Left hindlimb (tissue), 1 donor: ENCODE data around the gene BANP.
"Not testable (repeated sequence)": the region's sequence is repeated elsewhere in the genome, so short reads cannot be mapped to it uniquely, and the experiment has no call there.

Experiments
- DNase-seq: peaks from one replicate; pipeline ENCODE4 v3.0.0-alpha.2; 2018

BANP gene

DNA sequence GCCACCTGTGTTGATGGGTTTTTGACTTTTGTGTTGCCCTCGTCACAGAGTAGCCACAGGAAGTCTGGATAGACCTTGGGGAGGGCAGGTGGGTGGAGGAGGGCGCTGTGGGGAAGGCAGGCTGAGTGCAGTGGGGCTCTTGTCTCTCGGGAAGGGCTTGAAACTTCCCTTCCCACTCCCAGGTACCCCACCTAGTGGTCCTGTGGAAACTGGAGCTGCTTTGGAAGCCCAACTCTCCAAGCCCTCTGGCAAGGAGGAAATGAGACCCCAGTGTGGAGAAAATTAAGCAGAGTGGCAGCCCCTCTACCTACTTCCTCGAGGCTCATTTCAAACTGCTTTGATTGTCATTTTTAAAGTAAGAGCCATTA lies 24.1 kb upstream of the BANP start:
- no peak for DNase-seq

DNA sequence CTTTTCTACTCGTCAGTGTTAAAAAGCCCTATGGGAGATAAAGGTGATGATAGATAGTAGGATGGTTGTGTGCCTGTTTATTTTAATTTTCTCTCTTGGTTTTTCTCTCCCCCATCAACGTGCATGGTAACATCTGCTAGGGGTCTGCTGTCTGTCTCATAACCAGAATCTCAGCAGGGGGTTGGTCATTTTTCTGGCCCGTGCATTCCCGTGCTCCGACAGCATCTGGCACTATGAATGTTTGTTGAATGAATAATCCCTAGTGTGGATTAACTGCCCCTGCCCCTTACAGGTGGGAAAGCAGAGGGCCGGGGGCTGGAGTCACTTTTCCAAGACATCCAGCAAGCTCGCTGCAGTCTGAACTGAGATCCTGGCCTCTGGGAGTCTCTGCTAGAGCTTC lies 21.2 kb upstream of the BANP start:
- DNase-seq = no peak

DNA sequence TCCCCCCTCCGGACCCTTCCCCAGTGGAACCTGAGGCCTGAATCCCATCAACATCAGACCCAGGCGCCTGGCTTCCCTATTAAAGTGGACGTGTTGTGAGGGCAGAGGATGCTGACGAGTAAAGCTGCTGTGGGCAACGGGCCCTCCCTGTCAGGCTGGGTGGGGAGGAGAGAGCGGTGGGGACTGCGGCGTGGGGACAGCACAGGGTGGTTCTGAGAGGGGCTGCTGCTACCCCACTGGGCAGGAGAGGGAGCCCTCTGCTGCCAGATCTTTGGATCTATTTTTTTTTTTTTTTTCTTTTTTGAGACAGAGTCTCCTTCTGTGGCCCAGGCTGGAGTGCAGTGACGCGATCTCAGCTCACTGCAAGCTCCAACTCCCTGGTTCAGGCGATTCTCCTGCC lies 20.8 kb upstream of the BANP start:
- no peak for DNase-seq

DNA sequence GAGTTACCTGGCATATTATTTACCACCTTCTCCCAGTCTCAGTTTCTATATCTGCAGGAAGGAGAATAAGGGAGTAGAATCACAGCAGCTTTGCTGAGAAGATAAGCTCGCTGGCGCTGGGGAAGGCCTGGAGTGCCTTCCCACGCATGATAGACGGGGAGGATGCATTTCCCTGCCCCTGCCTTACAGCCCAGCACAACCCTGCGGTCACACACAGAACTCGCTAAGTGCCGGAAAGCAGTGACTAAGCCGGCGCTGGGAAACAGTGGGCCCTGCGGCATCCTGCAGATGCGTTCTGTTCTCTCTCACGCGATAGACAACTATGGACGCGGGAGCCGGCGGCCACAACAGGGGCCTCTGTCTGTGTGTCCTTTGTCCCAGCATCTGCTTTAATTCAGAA lies 19.7 kb upstream of the BANP start:
- no peak for DNase-seq

DNA sequence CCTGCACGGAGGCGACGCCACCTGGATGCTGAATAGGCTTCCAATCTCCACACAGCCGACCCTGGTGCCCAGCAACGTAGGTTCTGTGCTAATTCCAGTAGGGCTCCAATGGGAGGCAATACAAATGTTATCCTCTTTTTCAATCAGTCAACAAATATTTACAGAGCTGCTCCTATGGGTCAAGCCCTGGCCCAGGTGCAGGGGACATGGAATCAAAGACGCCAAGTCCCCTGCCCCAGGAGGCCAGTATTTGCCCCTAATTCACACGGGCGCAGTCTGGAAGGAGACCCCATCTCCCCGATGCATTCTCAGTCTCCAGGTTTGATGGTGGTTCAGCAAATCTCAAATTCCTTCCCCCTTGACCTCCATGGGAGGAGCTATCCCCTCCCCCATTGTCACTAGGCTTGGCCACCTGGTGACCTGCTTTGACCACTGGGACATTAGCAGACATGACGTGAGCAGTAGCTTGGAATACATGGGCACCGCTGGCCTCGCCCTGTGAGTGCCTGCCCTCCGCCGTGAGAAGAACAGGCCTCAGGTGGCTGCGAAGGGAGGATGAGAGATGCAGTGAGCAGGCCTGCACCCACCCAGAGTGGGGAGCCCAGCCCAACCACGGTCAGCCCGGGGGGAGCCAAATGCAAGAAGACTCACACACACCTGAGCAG lies 18.6 kb upstream of the BANP start:
- not testable (repeated sequence) for DNase-seq

DNA sequence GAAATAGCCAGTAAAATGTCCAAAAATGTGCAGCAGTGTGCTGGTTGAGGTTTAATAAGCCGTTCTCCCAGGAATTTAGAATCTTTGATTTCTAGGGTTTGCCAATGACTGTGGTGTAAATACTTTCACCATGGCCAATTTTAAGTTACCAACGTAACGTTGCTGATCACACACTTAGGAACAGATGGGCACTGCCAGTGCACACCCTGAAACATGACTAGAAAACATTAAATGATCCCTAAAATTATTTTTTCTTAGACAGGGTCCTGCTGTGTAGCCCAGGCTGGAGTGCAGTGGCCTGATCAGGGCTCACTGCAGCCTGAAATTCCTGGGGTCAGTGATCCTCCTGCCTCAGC lies 18.1 kb upstream of the BANP start:
- DNase-seq = no peak

DNA sequence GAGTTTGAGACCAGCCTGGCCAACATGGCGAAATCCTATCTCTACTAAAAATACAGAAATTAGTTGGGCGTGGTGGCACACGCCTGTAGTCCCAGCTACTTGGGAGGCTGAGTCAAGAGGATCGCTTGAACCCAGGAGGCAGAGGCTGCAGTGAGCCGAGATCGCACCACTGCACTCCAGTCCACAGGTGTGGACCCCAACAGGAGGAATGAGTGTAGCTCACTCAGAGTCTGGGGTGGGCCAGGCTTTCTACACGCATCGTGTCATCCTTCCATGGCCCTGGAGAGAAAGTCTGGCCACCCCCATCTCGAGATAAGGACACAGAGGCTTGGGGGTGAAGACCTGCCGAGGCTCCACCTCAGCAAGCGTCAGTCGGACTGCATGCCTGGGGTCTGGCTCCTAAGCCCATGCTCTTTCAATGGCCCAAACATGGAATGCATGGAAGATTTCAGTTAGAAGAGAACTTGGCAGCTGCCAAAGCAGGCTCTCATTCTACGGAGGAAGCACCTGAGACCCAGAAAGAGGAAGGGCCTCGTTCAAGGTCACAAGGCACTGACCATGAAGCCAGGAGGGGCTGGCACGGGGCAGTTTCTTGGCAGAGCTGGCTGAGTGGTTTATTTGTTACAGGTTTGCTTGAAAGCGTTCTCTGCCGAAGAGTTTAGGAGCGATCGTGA lies 16.3 kb upstream of the BANP start:
- DNase-seq = not testable (repeated sequence)

DNA sequence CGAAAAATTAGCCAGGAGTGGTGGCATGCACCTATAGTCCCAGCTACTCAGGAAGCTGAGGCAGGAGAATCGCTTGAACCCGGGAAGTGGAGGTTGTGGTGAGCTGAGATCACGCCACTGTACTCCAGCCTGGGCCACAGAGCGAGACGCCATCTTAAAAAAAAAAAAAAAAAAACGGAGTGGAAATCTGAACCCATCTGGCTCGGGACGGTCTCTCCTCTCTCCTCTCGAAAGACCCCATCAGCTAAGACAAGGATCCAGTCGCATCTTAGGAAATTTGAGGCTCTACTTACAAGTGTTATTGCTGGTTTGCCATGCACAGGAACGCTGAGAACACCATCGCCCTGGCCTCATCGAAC lies 15.2 kb upstream of the BANP start:
- not testable (repeated sequence) for DNase-seq

DNA sequence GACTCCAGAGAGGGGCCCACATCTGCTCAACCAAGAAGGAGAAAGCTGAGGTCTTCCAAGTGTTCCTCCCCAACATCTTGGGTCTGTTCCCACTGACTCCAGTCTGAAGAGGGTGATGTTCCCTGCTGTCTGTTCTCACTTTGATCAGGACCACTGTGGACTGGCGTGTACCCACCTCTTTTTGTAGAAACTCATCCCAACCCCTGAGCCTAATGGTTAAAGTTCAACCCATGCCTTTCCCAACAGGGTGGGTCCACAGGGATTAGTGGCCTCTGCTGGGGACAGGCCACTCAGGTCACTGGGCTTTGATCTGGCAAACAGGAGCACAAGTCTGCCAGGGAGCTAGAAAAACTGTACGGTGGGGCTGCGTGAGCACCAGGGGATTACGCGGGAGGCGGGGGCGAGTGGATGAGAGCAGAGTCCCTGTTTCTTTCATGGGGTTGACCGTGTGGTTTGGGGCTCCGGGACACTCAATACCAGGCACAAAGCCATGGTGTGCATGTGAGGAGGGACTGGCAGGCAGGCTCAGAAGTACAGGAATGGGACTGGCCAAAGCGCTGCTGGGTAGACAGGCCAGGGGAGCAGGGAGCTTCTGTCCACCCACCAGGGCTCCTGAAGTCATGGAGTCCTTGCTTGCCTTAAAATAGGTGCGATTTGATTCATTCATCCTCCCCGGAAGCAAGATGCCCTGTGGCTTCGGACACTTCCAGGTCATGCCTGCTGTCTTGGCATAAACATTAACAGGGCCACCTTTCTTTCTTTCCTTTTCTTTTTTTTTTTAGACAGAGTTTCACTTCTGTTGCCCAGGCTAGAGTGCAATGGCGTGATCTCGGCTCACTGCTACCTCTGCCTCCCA lies 14.6 kb upstream of the BANP start, which contains the start of gene CA5A:
Gene CA5A, minus strand, starts transcription at position 155 of the 856 bp plus-strand sequence. Its CDS starts 79 bp downstream, at position 76.
- DNase-seq = no peak

DNA sequence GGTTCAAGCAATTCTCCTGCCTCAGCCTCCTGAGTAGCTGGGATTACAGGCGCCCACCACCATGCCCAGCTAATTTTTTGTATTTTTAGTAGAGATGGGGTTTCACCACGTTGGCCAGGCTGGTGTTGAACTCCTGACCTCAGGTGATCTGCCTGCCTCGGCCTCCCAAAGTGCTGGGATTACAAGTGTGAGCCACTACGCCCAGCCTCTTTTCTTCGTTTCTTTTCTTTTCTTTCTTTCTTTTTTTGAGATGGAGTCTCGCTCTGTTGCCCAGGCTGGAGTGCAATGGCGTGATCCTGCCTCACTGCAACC lies 14.0 kb upstream of the BANP start:
- DNase-seq = not testable (repeated sequence)

DNA sequence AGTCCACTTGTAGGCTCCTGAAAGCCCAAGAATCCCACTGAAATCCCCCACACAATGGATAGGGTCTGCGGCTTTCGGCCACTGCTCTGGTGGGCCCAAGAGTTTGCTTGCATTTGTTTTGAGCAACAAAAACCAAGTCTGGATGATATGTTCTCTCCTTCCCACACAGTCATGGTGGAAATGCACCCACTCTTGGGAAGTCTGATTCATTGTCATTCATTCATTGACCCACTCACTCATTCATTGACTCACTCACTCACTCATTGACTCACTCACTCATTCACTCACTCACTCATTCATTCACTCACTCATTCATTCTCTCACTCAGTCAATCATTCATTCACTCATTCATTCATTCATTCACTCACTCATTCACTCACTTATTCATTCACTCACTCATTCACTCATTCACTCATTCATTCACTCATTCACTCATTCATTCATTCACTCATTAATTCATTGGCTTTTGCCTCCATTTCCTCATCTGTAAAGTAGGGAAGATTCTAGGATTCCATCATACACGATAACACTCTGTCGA lies 12.8 kb upstream of the BANP start:
- no peak for DNase-seq

DNA sequence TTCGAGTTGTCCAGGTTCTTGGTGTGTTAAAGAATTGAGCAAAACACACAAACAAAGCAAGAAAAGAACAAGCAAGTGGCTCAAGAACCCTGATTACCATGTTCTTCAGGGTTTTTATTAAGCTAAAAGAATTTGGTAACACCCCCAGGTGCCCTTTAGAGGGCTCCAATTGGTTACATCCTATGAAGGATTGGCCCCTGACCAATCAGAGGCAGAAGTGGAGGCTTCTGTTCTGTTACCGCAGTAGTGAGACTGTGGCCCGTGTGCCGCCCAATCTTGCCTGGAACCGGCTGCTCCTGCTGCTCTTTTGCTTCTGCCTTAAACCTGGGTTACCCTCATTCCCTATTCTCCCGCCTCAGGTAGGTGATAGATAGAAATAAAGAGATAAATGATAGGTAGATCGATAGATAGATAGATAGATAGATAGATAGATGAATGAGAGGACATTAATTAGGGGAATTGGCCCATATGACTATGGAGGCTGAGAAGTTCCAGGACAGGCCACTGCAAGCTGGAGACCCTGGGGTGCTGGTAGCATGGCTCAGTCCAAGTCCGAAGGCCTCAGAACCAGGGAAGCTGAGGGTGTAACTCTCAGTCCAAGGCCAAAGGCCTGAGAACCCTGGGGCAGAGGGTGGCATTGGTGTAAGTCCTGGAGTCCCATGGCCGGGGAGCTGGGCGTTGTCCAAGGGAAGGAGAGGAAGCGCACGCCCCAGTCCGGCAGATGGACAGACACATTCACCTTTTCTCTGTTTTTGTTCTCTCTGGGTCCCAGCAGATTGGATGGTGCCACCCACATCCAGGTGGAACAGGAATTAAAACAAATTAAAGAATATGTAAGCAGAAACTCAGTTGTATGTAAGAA lies 11.4 kb upstream of the BANP start:
- DNase-seq = no peak

DNA sequence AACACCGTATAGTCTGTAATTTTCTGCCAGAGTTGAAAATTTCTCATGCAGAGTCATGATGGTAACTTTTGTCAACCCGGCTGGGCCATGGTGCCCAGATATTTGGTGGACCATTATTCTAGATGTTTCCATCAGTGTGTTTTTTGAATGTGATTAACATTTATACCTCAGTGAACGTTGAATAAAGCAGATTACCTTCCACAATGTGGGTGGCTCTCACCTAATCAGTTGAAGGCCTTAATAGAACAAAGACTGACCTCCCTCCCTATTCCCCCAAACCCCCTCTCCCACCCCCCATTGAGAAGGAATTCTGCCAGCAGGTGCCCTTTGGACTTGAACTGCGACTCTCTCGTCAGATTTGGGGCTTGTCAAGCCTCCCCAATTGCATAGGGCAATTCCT lies 8.6 kb upstream of the BANP start:
- DNase-seq = no peak

DNA sequence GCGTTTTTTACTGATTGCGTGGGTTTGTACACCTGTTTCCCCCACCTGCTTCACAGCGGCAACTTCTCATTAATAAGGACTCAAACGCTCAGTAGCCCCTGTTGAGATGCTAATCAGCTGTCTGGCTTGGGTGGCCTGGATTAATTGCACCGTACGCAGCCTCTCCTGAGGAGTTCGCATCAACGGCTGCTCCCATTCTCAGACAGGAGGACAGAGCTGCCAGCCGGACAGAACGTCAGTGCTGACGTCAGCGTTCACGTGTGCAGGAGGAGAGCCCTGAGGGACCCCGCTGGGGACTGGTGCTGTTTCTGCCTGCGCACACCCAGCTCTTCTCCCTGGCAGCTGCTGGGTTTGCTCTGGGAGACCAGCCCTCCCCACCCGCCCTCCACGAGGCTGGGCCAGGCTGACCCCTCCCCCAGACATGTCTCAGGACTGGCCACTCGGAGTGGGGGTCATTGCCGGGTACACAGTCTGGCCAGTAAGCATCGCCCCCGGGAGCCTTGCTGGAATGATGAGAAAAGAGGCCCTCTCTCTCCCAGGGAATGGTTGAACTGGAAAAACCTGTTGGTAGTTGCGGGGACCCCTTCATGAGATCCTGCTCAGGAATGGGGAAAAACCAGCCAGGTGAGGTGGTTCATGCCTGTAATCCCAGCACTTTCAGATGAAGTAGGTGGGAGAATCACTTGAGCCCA lies 5.7 kb upstream of the BANP start:
- DNase-seq = peak; percentile 69

DNA sequence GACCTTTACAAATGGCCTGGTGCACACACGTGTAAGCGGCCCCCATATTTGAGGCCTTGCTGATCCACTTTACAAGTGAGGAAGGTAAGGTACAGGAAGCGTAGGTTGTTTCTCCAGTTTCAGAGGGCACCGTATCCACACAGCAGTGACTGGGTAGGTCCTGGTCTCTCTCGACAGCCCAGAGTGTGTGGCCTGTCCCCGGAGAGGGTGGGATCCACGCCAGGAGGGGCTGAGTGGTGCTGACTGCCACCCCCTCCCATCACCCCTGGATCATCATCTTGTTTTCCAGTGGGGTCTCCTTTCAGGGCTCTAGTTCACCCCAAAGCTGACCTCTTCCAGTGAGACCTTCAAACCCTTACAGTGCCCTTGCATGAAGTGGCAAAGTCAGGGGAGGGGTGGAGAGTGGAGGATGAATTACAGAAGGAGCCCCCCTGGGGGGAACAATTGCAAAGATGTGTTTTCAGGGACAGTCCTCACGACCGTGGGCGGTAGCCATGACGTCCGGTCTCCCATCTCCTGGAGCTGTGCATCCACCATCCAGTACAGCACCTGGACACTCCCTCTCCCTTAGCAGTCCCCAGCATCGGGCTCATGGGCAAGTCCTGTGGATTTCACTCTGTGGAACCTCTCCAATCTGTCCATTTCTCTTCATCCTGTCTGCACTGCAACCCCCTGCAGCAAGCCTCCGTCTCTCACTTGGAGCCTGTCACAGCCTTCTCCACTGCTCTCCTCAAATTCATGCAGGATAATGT lies 4.5 kb upstream of the BANP start:
- DNase-seq = no peak

DNA sequence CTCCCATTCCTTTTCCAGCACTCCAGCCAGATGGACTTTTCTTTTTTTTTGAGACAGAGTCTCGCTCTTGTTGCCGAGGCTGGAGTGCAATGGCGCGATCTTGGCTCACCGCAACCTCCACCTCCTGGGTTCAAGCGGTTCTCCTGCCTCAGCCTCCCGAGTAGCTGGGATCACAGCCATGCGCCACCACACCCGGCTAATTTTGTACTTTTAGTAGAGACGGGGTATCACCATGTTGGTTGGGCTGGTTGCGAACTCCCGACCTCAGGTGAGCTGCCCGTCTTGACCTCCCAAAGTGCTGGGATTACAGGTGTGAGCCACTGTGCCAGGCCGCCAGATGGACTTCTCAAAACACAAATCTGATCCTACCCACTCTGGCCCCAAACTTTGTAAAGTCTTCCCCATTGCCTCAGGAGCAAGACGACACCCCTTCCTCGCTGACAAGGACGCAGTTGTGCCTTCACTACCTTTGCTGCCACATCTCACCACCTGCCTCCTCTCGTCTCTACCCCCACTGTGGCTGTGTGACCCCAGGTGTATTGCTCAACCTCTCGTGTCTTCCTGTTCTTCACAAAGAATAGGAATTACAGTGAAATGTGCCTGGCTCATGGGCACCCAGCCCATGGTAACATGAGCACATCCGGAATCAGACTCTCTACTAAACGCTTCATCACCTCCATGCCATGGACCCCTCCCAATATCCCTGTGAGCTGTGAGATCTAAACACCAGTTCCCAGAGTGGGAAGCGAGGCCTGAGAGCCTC lies 3.7 kb upstream of the BANP start:
- no peak for DNase-seq

DNA sequence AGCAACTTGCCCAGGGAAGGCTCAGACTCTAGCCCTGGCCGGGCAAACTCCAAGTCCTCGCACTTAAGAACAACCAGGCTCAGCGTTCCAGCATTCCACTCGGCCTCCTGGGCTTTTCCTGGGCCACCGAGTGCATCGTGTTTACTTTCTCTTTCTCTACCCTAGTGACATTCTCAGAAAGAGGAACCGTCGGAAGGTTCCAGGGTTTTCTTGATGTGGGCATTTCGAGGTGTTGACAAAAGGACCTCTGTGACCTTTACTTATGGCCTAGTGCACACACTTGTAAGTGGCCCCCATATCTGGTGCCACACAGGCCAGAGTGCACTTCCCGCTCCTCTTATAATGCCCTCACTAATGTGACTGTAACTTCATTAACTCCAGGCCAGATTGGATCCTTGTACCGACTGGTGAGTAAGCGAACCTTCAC lies 3.1 kb upstream of the BANP start:
- DNase-seq = no peak

DNA sequence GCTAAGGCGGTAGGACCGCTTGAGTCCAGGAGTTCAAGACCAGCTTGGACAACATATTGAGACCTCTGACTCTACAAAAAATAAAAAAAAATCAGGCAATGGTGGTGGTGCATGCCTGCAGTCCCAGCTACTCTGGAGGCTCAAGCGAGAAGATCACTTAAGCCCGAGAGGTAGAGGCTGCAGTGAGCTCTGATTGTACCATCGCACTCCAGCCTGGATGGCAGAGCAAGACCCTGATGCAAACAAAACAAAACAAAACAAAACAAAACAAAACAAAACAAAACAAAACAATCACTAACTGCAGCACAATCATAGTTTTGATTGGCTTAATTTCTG lies 2.5 kb upstream of the BANP start:
- no peak for DNase-seq

DNA sequence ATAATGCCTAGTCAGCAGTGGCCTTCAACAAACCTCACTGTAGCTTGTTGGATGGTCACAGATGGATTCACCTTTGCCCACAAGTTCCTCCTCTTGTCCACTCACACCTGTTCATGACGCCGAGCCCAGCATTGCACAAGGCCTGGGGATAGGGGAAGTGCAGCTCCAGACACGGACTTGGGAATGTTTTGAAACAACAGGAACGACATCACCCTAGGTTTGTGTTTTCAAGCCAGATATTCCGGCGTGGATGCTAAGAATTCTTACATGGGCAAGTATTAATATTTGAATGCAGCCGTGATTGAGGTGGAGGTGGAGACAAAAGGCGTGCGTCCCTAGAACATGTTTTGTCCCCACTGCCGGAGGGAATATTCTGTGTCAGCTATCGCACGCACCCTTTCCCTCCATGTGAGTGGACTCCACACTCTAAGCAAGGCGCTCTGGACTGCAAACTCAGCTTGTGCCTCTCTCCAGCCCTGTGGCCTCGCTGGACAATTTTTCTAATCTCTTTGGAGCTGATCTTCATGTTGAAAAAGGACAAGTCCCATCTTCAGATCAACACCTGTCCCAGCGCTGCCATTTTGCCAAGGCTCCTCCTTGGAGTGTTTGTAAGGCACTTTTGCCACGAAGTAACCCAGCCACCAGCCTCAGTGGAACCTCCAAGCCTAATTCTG lies 2.0 kb upstream of the BANP start:
- DNase-seq = no peak
